Frontal cortex (tissue), 4 donors: ENCODE measurements around the gene ATAD1. TPM values are rescaled to one million over a fixed set of nuclear protein-coding genes. Genes with fewer than 3 reads are reported as not detected.
"Not testable (repeated sequence)": the region's sequence is repeated elsewhere in the genome, so short reads cannot be mapped to it uniquely, and the experiment has no call there.

ENCODE experiments used
- DNase-seq, 2 donors: peaks; one replicate each; pipeline ENCODE4 v3.0.0; 2012; ENCODE audit warnings: low spot score in 2 of 2
- FAIRE-seq: peaks from 2 replicates; lab custom pipeline; 2012; peaks lifted over from hg19 to GRCh38; lab: Jason Lieb, UNC
- total RNA-seq: library from RNA; depleted of rRNA; stranded (reverse); fragments of >200 nt; gene quantifications from one replicate; pipeline ENCODE4 v1.2.3, GENCODE V29; 2014
- donor health status: control.
- donor health status: control.
- donor health status: control.

Gene ATAD1
- total RNA-seq, result 85.6 TPM

- DNase-seq (peak; percentile 55 to 75), FAIRE-seq (no peak)
These were observed at the start of gene ATAD1 for GRCh38 chr10:87817609-87818504. ATAD1 (minus strand) TSS chr10:87818226; CDS start chr10:87814599, 3,627 bp downstream.

- FAIRE-seq (no peak), DNase-seq (no peak)
These were observed 49.4 kb upstream of the ATAD1 start for GRCh38 chr10:87867453-87867852.

- no peak for DNase-seq
- no peak for FAIRE-seq
These were observed 48.5 kb upstream of the ATAD1 start for GRCh38 chr10:87866412-87866974.

GRCh38 chr10:87865241-87865881 lies 47.3 kb upstream of the ATAD1 start:
- DNase-seq (no peak), FAIRE-seq (no peak)

- DNase-seq (no peak), FAIRE-seq (no peak)
These were observed 46.6 kb upstream of the ATAD1 start for GRCh38 chr10:87864496-87865059.

- FAIRE-seq, DNase-seq: not testable (repeated sequence)
These were observed 46.0 kb upstream of the ATAD1 start for GRCh38 chr10:87863951-87864495.

- FAIRE-seq, result no peak
- peak; percentile 80 to 91 for DNase-seq
These were observed 45.3 kb upstream of the ATAD1 start, which contains the start of the genes KLLN and PTEN for GRCh38 chr10:87863053-87863943. KLLN (minus strand) TSS chr10:87863533; CDS start chr10:87862487, 1,046 bp downstream. PTEN (plus strand) TSS chr10:87863625; CDS start chr10:87864470, 845 bp downstream.

GRCh38 chr10:87862679-87863052 lies 44.6 kb upstream of the ATAD1 start:
- no peak for FAIRE-seq
- peak in 1 of 2 donors; percentile 35 for DNase-seq

- peak; percentile 81 for DNase-seq
- FAIRE-seq, result no peak
These were observed 44.1 kb upstream of the ATAD1 start for GRCh38 chr10:87861953-87862678.

GRCh38 chr10:87861566-87861952 lies 43.5 kb upstream of the ATAD1 start:
- FAIRE-seq (no peak), DNase-seq (peak in 1 of 2 donors; percentile 34)

- FAIRE-seq (no peak), DNase-seq (no peak)
These were observed 42.9 kb upstream of the ATAD1 start for GRCh38 chr10:87860816-87861403.

- DNase-seq, result peak in 1 of 2 donors; percentile 37
- no peak for FAIRE-seq
These were observed 42.2 kb upstream of the ATAD1 start for GRCh38 chr10:87860156-87860795.

- not testable (repeated sequence) for DNase-seq, FAIRE-seq
These were observed 37.6 kb upstream of the ATAD1 start for GRCh38 chr10:87855665-87856064.

GRCh38 chr10:87855247-87855646 lies 37.2 kb upstream of the ATAD1 start:
- not testable (repeated sequence) for FAIRE-seq

GRCh38 chr10:87852089-87852488 lies 34.1 kb upstream of the ATAD1 start:
- FAIRE-seq, result no peak
- no peak for DNase-seq

More at GRCh38 chr10:87855247-87855646, 37.2 kb upstream of the ATAD1 start:
- DNase-seq, result not testable (repeated sequence)

GRCh38 chr10:87850742-87851205 lies 32.7 kb upstream of the ATAD1 start:
- no peak for FAIRE-seq
- DNase-seq, result peak in 1 of 2 donors; percentile 46

GRCh38 chr10:87849001-87849400 lies 31.0 kb upstream of the ATAD1 start:
- FAIRE-seq (no peak), DNase-seq (no peak)
